PC-9 (cell line): Measurements from ENCODE around the gene CCDC9B. TPM values are rescaled to one million over a fixed set of nuclear protein-coding genes. Genes with fewer than 3 reads are reported as not detected.

Experiments used
- BruUV-seq: library from RNA; stranded (reverse); fragments of 400-500 nt; replicated peaks from 2 replicates; lab custom pipeline; 2021; lab: Mats Ljungman, UMichigan
- CTCF ChIA-PET: fragments of 300-600 bp; sonication (Branson Sonifier 250); formaldehyde crosslinking; loops from one replicate; lab custom pipeline; 2022; ENCODE audit warnings: antibody characterized with exemption; lab: Charles Lee
- POLR2A ChIA-PET: fragments of 300-600 bp; sonication (Branson Sonifier 250); formaldehyde crosslinking; loops from one replicate; lab custom pipeline; 2022; ENCODE audit warnings: antibody characterized with exemption; ENCODE audit not compliant: unreplicated experiment; lab: Charles Lee
- DNase-seq, 2 experiments: peaks; one replicate each; pipeline versions ENCODE4 v3.0.0 to v3.0.0-alpha.2; 2015 to 2022; ENCODE audit warnings: mixed read lengths in 1 of 2
- H2AFZ ChIP-seq: fragments of 200-600 bp; sonication (generic); 2 replicates; pipeline ENCODE4 v1.8.1; 2017; ENCODE audit warnings: antibody characterized with exemption
- H3F3A ChIP-seq: fragments of 200-600 bp; sonication (generic); 2 replicates; pipeline ENCODE4 v1.8.1; 2017; ENCODE audit warnings: antibody characterized with exemption, mild to moderate bottlenecking, low read depth; ENCODE audit not compliant: insufficient read depth
- H3K27ac ChIP-seq: fragments of 200-600 bp; sonication (generic); 2 replicates; pipeline ENCODE4 v1.6.1; 2016; ENCODE audit warnings: mixed run types
- H3K27me3 ChIP-seq: fragments of 200-600 bp; sonication (generic); 2 replicates; pipeline ENCODE4 v1.6.1; 2016; ENCODE audit warnings: low read depth, mixed run types; ENCODE audit not compliant: insufficient read depth
- H3K36me3 ChIP-seq: fragments of 200-600 bp; sonication (generic); 2 replicates; pipeline ENCODE4 v1.6.1; 2016; ENCODE audit warnings: low read depth, mixed run types
- H3K4me1 ChIP-seq: fragments of 200-600 bp; sonication (generic); replicated peaks from 2 replicates; pipeline ENCODE4 v1.6.1; 2016; ENCODE audit warnings: mixed run types; ENCODE audit not compliant: insufficient read depth
- H3K4me2 ChIP-seq: fragments of 200-600 bp; sonication (generic); 2 replicates; pipeline ENCODE4 v1.6.1; 2017; ENCODE audit warnings: mixed run types
- H3K4me3 ChIP-seq: fragments of 200-600 bp; sonication (generic); 2 replicates; pipeline ENCODE4 v1.6.1; 2016; ENCODE audit warnings: mixed run types
- H3K79me2 ChIP-seq: fragments of 200-600 bp; sonication (generic); 2 replicates; pipeline ENCODE4 v1.6.1; 2017; ENCODE audit warnings: low read depth, mixed run types
- H3K9me2 ChIP-seq: fragments of 200-600 bp; sonication (generic); 2 replicates; pipeline ENCODE4 v1.8.1; 2017; ENCODE audit warnings: mild to moderate bottlenecking; ENCODE audit not compliant: insufficient read depth
- H3K9me3 ChIP-seq: fragments of 200-600 bp; sonication (generic); 2 replicates; pipeline ENCODE4 v1.8.1; 2016; ENCODE audit warnings: low read depth; ENCODE audit not compliant: insufficient read depth
- H4K20me1 ChIP-seq: fragments of 200-600 bp; sonication (generic); 2 replicates; pipeline ENCODE4 v1.8.1; 2017; ENCODE audit not compliant: insufficient read depth
- EZH2 ChIP-seq: fragments of 200-600 bp; sonication (generic); IDR thresholded peaks from 2 replicates; pipeline ENCODE4 v1.8.0; 2017; ENCODE audit warnings: antibody characterized with exemption, low read depth
- intact Hi-C: fragments of 100-400 bp; cut with micrococcal nuclease; formaldehyde crosslinking; loops from one replicate; pipeline ENCODE4 v1.10.0; 2022; ENCODE audit not compliant: unreplicated experiment
- total RNA-seq: library from RNA; stranded (reverse); gene quantifications from 2 replicates; pipeline ENCODE4 v1.2.3, GENCODE V29; 2021
- TF ChIP-seq, protein P1 (sequence below): fragments of 200-600 bp; sonication (generic); conservative IDR thresholded peaks from 2 replicates; pipeline ENCODE4 v1.6.1; 2017; ENCODE audit warnings: mixed run types, antibody characterized with exemption, mild to moderate bottlenecking, moderate library complexity

Gene CCDC9B
- total RNA-seq, 1 experiment from 2014 or later = 141 TPM

DNA sequence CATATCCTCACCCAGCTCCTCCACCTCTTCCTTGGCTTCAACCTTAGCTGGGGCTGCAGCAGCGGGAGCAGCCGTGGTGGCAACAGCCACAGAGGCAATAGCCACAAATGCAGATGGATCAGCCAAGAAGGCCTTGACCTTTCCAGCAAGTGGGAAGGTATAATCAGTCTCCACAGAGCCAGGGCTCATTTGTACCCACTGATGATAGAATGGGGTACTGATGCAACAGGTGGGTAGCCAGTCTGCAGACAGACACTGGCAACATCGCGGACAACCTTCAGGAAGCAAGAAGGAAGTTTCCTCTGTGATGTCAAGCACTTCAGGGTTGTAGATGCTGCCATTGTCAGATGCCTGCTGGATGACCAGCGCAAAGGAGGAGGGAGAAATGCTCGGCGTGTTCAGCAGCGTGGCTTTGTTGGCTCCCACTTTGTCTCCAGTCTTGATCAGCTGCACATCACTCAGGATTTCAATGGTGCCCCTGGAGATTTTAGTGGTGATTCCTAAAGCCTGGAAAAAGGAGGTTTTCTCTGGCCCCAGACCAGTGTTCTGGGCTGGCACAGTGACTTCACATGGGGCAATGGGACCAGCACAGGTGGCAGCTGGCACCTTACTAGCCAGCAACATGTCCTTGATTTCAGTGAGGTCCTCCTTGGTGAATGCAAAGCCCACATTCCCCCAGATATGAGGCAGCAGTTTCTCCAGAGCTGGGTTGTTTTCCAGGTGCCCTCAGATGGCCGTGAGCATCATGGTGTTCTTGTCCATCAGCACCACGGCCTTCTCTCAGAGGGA lies 28.2 kb downstream of the CCDC9B start:
- Histone ChIP-seq H2AFZ (no peak overlapping the region), H3K79me2 (no peaks in the 10 kb centered on the region), H4K20me1 (no peaks in the 10 kb centered on the region), H3K4me3 (no peak overlapping the region), H3K27ac (no peak overlapping the region), H3K9me2 (no peaks in the 10 kb centered on the region), H3K27me3 (no peaks in the 10 kb centered on the region), H3K4me2 (no peak overlapping the region), H3F3A (peaks cover 5% of the 10 kb centered on the region), H3K4me1 (peaks cover 9% of the 10 kb centered on the region), H3K36me3 (no peaks in the 10 kb centered on the region), H3K9me3 (no peaks in the 10 kb centered on the region)
- no peak for DNase-seq
- intact Hi-C loops = no loop called here
- POLR2A ChIA-PET = no interaction called here
- no peak for TF ChIP-seq EZH2
- TF ChIP-seq, protein P1, sequence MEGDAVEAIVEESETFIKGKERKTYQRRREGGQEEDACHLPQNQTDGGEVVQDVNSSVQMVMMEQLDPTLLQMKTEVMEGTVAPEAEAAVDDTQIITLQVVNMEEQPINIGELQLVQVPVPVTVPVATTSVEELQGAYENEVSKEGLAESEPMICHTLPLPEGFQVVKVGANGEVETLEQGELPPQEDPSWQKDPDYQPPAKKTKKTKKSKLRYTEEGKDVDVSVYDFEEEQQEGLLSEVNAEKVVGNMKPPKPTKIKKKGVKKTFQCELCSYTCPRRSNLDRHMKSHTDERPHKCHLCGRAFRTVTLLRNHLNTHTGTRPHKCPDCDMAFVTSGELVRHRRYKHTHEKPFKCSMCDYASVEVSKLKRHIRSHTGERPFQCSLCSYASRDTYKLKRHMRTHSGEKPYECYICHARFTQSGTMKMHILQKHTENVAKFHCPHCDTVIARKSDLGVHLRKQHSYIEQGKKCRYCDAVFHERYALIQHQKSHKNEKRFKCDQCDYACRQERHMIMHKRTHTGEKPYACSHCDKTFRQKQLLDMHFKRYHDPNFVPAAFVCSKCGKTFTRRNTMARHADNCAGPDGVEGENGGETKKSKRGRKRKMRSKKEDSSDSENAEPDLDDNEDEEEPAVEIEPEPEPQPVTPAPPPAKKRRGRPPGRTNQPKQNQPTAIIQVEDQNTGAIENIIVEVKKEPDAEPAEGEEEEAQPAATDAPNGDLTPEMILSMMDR = no peak
- CTCF ChIA-PET = interaction anchor here (1.3 kb wide), 2 partner anchors 11 to 33 kb away, joined by 5 to 6 read pairs; partner anchors contain the start of gene INAFM2
- BruUV-seq = no TSS peak

- CTCF ChIA-PET = interaction anchor here (0.6 kb wide), 2 partner anchors 11 to 64 kb away, joined by 5 to 8 read pairs; no protein-coding TSS in a partner anchor
Observed at GRCh38 chr15:40310993-40311392, 29.7 kb downstream of the CCDC9B start.

More at GRCh38 chr15:40310993-40311392, 29.7 kb downstream of the CCDC9B start:
- POLR2A ChIA-PET = no interaction called here
- DNase-seq = no peak
- intact Hi-C loops = loop anchor here (1.0 kb wide), 1 partner anchor 32 kb away; no protein-coding TSS in a partner anchor
- no peaks in the 10 kb centered on the region for H3K9me2 ChIP-seq
- no peak overlapping the region for H2AFZ ChIP-seq
- H3K27me3 ChIP-seq = no peaks in the 10 kb centered on the region
- no peaks in the 10 kb centered on the region for H4K20me1 ChIP-seq
- H3K36me3 ChIP-seq = no peaks in the 10 kb centered on the region
- peaks cover 5% of the 10 kb centered on the region for H3F3A ChIP-seq
- peaks cover 9% of the 10 kb centered on the region for H3K4me1 ChIP-seq
- no peaks in the 10 kb centered on the region for H3K9me3 ChIP-seq
- no peaks in the 10 kb centered on the region for H3K79me2 ChIP-seq
- no peak overlapping the region for H3K4me2 ChIP-seq
- H3K27ac ChIP-seq = no peak overlapping the region
- TF ChIP-seq, protein P1 = no peak
- TF ChIP-seq EZH2 = no peak
- no TSS peak for BruUV-seq
- H3K4me3 ChIP-seq = no peak overlapping the region
